Memory B cell (primary cell): Measurements from ENCODE around the gene FBXL19.

Experiments used
- ATAC-seq: fragments of 150-1000 bp; cut with Tn5 transposase; 2 replicates; pipeline ENCODE4 v1.10.0; 2021; ENCODE audit warnings: low read depth, mild to moderate bottlenecking, moderate library complexity
- DNase-seq, 2 donors: peaks; one replicate each; pipeline ENCODE4 v3.0.0; 2022; ENCODE audit warnings: low spot score in 2 of 2
- H3K27ac Mint-ChIP-seq: one replicate; pipeline ENCODE4 v1.8.0; 2022; ENCODE audit warnings: mild to moderate bottlenecking, moderate library complexity, mixed read lengths
- H3K27me3 Mint-ChIP-seq: one replicate; pipeline ENCODE4 v1.8.0; 2022; ENCODE audit warnings: mixed read lengths
- H3K36me3 Mint-ChIP-seq: one replicate; pipeline ENCODE4 v1.8.0; 2022; ENCODE audit warnings: mild to moderate bottlenecking, mixed read lengths
- H3K4me1 Mint-ChIP-seq: one replicate; pipeline ENCODE4 v1.8.0; 2022; ENCODE audit warnings: mixed read lengths
- H3K4me3 Mint-ChIP-seq: one replicate; pipeline ENCODE4 v1.8.0; 2022; ENCODE audit warnings: mild to moderate bottlenecking, moderate library complexity, mixed read lengths
- H3K9me3 Mint-ChIP-seq: one replicate; pipeline ENCODE4 v1.8.0; 2022; ENCODE audit warnings: mixed read lengths

The FBXL19 gene, protein sequence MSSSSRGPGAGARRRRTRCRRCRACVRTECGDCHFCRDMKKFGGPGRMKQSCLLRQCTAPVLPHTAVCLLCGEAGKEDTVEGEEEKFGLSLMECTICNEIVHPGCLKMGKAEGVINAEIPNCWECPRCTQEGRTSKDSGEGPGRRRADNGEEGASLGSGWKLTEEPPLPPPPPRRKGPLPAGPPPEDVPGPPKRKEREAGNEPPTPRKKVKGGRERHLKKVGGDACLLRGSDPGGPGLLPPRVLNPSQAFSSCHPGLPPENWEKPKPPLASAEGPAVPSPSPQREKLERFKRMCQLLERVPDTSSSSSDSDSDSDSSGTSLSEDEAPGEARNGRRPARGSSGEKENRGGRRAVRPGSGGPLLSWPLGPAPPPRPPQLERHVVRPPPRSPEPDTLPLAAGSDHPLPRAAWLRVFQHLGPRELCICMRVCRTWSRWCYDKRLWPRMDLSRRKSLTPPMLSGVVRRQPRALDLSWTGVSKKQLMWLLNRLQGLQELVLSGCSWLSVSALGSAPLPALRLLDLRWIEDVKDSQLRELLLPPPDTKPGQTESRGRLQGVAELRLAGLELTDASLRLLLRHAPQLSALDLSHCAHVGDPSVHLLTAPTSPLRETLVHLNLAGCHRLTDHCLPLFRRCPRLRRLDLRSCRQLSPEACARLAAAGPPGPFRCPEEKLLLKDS

DNA sequence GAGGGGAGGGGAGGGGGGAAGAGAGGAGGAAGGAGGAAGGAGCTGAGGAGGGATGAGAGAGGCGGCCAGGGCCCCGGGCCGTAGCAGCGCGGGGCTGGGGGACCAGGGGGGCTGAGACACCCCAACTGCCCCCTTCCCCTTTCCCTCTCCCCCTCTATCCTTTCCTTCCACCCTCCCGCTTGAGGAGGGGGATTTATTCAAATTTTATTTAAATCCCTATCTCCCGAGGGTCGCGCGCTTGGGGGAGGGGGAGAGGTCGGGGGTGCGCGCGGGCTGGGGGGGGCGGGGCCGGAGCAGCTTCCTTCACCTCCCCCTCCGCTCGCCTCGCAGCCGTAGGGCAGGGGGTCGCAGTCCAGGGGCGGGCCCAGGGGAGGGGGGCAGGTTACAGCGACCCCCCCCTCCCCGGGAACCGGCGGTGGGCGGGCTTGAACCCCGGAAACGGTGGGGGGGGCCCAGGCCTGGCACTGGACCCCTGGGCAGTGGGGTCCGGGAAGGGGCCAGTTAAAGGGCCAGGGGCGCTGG lies at the start of gene FBXL19:
TSS of gene FBXL19 (plus strand) at position 19 of the 522 bp plus-strand sequence. CDS start 2,183 bp downstream, outside the sequence.
- no peak for ATAC-seq
- Mint-ChIP-seq H3K27ac (peak within 1 kb of the TSS; percentile 99), H3K4me1 (peaks cover 29% of the 10 kb centered on the region), H3K9me3 (no peaks in the 10 kb centered on the region), H3K27me3 (no peaks in the 10 kb centered on the region), H3K36me3 (peaks cover 6% of the 10 kb centered on the region), H3K4me3 (peak within 1 kb of the TSS; percentile 99)
- DNase-seq, result no peak

DNA sequence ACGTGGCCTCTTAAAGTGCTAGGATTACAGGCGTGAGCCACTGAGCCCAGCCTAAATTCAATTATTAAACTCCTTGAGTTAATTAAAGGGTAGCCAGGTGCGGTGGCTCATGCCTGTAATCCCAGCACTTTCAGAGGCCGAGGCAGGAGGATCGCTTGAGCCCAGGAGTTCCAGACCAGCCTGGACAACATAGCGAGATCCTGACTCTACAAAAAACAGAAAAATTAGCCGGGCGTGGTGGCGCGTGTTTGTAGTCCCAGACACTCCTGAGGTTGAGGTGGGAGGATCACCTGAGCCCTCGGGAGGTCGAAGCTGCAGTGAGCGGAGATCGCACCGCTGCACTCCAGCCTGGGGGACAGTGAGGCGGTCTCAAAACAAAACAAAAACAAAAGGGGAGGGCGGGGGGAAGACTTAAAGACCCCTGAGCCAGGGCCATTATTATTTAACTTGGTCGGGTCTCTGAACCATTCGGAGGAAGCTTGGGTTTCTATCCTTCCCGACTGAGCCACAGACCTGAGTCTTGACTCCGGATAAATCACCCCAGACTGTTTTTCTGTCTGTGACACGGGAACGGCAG lies 49.0 kb upstream of the FBXL19 start:
- H3K4me1 Mint-ChIP-seq, result peaks cover 21% of the 10 kb centered on the region
- H3K4me3 Mint-ChIP-seq, result peak overlapping the region; percentile 96
- H3K36me3 Mint-ChIP-seq, result peaks cover 6% of the 10 kb centered on the region
- ATAC-seq (no peak), DNase-seq (peak in 1 of 2 donors; percentile 18)
- H3K27ac Mint-ChIP-seq, result peak overlapping the region; percentile 80
- no peaks in the 10 kb centered on the region for H3K9me3 Mint-ChIP-seq
- no peaks in the 10 kb centered on the region for H3K27me3 Mint-ChIP-seq

DNA sequence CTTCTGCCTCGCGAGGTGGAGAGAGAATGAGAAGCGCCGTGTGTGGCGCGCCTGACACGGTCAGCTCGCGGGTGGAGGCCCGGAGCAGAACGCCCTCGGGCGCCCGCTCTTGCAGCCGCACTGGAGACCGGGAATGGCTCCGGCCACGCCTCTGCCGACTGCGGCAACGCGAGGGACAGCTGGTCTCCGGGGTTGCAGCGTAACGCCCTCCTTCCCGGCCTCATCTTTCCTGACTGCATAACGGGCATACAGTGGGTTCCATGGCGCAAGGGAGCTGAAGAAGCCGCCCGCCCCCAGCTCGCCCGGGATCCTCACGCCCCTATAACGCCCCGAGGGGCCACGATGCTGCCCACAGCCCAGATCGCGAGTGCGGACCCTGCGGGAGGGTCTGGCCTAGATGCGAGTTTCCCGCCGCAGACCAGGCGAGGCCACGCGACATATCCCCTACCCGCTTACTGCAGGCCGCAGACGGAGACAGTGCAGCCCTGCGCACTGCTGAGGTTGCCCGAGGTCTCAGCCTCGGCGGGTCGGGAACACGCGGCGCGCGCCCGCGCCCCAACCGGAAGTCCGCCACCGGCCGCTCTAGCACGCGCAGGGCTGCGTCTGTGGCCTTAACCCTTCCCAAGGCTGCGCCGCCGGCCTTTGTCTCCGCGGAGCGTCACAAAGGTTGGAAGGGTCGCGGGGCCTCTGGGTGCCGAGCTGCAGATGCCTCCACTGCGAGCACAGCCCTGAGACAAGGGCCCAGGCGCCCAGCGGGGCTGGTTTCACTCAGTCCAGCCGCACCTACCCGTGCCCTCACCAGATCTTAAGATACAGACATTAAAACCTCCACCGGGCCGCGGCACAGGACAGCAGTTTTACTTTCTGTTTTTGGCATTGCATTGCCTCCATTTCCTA lies 48.3 kb upstream of the FBXL19 start:
- H3K4me1 Mint-ChIP-seq, result peaks cover 21% of the 10 kb centered on the region
- peak; percentile 83 to 90 for DNase-seq
- H3K27me3 Mint-ChIP-seq, result no peaks in the 10 kb centered on the region
- peak overlapping the region; percentile 96 for H3K4me3 Mint-ChIP-seq
- peak; percentile 92 for ATAC-seq
- peak overlapping the region; percentile 80 for H3K27ac Mint-ChIP-seq
- H3K9me3 Mint-ChIP-seq, result no peaks in the 10 kb centered on the region
- peaks cover 6% of the 10 kb centered on the region for H3K36me3 Mint-ChIP-seq

DNA sequence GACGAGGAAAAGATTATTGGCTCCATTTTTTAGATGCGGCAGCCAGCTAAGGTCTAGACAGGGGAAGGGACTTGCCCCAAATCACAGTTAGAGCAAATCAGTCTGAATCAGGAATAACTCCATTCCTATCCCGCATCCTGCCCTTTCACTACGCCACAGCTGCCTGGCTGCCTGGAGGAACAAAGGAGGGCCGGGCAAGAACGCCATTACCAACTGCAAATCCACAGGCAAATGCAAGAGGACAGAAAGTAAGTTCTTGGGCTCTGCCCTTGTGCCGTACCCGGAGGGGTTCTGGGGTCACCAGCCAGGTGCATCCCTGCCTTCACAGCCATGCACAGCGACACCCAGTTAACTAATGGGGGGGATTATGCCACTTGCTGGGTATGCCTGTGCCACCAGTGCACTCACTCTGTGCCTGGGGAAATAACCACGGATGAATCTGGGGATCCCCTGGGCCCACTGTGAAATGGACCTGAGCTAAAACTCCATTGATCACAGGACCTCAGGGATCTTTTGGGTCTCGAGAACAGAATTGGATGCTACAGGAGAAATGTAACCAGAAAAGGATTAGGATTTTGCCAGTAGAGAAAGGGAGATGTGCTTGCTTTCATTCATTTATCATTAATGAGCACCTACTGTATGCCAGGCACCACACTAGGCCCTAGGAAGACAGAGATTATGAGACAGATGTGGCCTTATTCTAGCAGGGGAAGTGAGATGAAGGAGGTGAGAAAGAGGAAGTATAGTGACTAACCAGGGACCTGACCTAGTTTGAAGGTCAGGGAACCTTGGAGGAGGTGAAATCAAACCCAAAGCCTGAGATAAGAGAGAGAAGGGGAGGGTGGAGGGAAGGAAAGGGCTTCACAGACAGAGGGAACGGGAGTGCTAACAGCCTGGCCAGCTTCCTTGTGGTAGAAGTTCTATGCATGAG lies 47.2 kb upstream of the FBXL19 start:
- peak; percentile 43 for ATAC-seq
- no peaks in the 10 kb centered on the region for H3K27me3 Mint-ChIP-seq
- H3K36me3 Mint-ChIP-seq, result peaks cover 6% of the 10 kb centered on the region
- no peaks in the 10 kb centered on the region for H3K9me3 Mint-ChIP-seq
- H3K27ac Mint-ChIP-seq, result peak overlapping the region; percentile 80
- peak in 1 of 2 donors; percentile 29 for DNase-seq
- H3K4me1 Mint-ChIP-seq, result peaks cover 21% of the 10 kb centered on the region
- peak overlapping the region; percentile 96 for H3K4me3 Mint-ChIP-seq

DNA sequence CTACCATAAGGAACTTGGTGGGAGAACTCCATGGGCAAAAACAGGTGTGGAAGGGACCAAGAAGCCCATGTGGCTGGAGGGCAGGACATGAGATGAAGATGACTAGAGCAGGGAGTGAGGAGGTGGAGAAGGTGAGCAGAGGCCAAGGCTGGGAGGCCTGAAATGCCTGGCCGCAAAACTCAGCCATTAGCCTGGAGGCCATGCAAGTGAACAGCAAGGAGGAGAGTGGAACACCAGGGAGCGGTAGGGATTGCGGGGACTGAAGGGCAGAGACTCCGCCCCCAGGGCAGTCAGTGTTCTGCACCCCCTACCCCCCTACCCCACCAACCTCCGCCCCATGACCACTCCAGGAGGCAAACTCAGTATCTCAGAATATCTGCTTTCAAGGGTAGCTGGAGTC lies 46.5 kb upstream of the FBXL19 start:
- no peaks in the 10 kb centered on the region for H3K9me3 Mint-ChIP-seq
- no peak for ATAC-seq

DNA sequence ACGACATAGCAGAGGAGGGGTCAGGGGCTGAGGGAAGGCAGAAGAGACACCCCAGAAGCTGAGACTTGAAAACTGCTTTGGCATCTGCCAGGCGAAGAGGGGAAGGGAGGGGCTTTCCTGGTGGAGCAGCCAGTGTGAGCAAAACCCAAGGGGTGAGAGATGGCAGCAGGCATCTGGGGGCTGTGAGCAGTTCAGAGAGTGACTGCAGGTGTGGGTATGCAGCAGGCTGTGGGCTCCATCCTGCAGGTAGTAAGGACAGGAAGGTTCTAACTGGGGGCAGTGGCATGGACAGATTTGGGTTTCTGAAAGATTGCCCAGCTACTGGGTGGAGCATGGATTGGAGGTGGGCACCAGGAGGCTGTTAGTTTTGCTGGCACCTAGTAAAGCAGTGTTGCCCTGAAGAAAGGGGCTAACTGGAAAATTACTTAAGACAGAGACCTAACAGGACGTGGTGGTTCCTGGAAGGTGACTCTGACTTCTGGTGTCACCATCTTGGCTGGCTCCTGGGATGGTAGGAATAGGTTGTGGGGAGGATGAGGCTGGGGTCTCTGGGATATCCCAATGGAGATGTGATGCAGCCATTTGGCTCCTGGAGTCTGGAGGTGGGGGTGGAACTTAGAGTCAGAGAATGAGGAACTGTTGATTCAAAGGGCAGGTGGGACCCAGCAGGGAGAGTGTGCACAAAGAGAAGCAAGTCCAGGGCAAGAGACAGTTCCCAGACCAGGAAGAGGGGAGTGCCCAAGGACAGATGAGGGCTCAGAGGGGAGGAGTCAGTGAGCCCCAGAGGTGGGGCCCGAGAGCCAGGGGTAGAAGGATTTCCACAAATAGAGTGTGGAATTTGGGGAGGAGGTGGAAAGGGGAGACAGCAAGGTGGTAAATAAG lies 40.7 kb upstream of the FBXL19 start:
- peaks cover 14% of the 10 kb centered on the region for H3K36me3 Mint-ChIP-seq
- peak overlapping the region; percentile 76 for H3K27ac Mint-ChIP-seq
- ATAC-seq (no peak), DNase-seq (no peak)
- H3K27me3 Mint-ChIP-seq, result no peaks in the 10 kb centered on the region
- H3K4me1 Mint-ChIP-seq, result peaks cover 20% of the 10 kb centered on the region
- no peak overlapping the region for H3K4me3 Mint-ChIP-seq
- H3K9me3 Mint-ChIP-seq, result no peaks in the 10 kb centered on the region

More for the DNA sequence above, 46.5 kb upstream of the FBXL19 start:
- no peaks in the 10 kb centered on the region for H3K27me3 Mint-ChIP-seq
- H3K36me3 Mint-ChIP-seq, result peaks cover 8% of the 10 kb centered on the region
- peaks cover 21% of the 10 kb centered on the region for H3K4me1 Mint-ChIP-seq
- peak overlapping the region; percentile 80 for H3K27ac Mint-ChIP-seq
- peak overlapping the region; percentile 96 for H3K4me3 Mint-ChIP-seq
- DNase-seq, result no peak

DNA sequence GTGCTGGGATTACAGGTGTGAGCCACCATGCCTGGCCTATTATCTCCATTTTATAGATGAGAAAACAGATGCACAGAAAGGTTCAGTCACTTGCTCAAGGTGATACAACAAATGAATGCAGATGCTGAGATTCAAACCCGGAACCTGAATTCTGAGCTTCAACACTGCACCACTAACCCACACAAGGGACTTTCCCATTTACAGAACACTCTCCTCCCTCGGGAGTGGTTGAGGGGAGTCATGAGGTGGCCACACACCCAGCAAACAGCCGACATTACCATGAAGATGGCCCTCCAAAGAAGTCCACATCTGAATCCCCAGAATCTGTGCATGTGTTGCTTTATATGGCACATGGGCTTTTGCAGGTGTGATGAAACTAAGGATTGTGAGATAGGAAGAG lies 38.6 kb upstream of the FBXL19 start:
- ATAC-seq (peak; percentile 99), DNase-seq (no peak)
- peak overlapping the region; percentile 86 for H3K27ac Mint-ChIP-seq
- peak overlapping the region; percentile 3 for H3K4me3 Mint-ChIP-seq
- peaks cover 20% of the 10 kb centered on the region for H3K4me1 Mint-ChIP-seq
- H3K9me3 Mint-ChIP-seq, result no peaks in the 10 kb centered on the region
- no peaks in the 10 kb centered on the region for H3K27me3 Mint-ChIP-seq
- peaks cover 20% of the 10 kb centered on the region for H3K36me3 Mint-ChIP-seq

DNA sequence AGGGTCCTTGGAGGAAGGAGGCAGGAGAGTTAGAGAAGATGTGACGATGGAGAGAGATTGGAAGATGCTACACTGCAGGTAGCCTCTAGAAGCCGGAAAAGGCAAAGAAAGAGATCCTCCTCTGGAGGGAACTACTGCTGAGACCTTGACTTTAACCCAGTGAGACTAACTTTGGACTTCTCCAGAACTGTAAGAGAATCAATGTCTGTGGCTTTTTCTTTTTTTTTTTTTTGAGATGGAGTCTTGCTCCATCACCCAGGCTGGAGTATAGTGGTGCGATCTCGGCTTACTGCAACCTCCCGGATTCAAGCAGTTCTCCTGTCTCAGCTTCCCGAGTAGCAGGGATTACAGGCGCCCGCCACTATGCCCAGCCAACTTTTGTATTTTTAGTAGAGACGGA lies 38.2 kb upstream of the FBXL19 start:
- H3K27ac Mint-ChIP-seq, result peak overlapping the region; percentile 86
- H3K36me3 Mint-ChIP-seq, result peaks cover 22% of the 10 kb centered on the region
- H3K9me3 Mint-ChIP-seq, result no peaks in the 10 kb centered on the region
- DNase-seq, result no peak
- no peaks in the 10 kb centered on the region for H3K27me3 Mint-ChIP-seq
- peaks cover 20% of the 10 kb centered on the region for H3K4me1 Mint-ChIP-seq
- H3K4me3 Mint-ChIP-seq, result peak overlapping the region; percentile 3
- peak; percentile 9 for ATAC-seq

DNA sequence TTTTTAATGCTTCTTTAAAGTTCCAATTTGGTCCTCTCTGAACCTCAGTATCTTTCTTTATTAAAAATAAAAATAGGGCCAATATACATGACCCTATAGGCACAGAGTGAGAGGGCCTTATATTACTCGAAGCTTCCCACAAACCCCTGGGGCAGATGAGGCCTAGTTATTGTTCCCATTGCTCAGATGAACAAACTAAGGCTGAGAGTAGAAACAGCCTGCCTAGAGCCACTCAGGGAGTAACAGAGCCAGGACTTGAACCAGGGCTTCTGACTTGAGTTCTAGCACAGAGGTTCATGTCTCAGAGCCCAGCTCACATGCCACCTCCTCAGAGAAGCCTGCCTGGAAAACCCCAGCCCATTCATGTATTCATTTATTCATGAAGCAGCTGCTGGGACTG lies 37.2 kb upstream of the FBXL19 start:
- peaks cover 22% of the 10 kb centered on the region for H3K36me3 Mint-ChIP-seq
- ATAC-seq, result no peak
- no peak overlapping the region for H3K4me3 Mint-ChIP-seq
- no peaks in the 10 kb centered on the region for H3K9me3 Mint-ChIP-seq
- H3K27me3 Mint-ChIP-seq, result no peaks in the 10 kb centered on the region
- no peak overlapping the region for H3K27ac Mint-ChIP-seq
- peaks cover 20% of the 10 kb centered on the region for H3K4me1 Mint-ChIP-seq
- no peak for DNase-seq

DNA sequence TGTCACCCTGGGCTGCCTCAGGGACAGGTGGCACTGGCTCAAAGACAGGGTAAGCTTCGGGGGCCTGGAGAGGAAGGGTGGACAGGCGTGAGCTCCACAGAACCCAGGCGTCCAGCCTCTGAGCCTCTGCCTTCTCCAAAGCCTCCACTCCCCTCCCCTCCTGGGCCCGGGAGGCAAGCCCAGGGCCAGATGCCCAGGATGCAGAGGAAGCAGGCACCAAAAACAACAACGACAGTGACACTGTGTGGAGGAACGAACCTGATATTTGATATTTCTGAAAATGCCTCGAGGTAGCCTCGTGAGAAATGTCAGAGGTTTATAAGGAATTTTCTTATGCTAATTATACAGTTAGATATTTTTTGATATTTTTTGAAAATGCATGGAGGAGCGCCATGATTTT lies 35.4 kb upstream of the FBXL19 start:
- peaks cover 17% of the 10 kb centered on the region for H3K36me3 Mint-ChIP-seq

DNA sequence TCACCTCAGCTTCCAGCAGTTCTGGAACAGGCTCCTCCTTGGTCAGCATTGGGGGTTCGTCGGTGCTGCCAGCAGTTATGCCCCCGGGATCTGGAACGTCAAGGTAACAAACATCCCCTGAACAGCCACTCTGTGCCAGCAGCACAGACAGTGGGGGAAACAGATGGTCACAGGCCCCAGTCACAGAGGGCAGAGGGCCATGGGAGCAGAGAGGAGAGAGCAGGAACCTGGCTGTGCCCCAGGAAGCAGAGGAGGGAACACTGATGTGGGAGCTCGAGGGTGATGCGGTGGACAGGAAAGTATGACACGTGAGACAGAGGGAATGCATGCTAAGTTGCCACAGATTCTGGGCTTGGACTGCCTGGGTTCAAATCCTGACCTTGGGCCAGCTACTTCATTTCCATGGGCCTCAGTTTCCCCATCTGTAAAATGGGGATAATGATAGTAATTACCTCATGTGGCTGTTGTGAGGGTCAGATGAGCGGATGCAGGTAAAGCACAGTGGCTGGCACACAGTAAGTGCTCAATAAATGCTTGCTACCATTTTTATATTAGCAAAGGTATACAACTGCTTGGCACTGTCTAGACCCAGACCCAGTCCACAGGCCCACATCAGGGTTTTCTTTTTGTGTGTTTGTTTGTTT lies 34.4 kb upstream of the FBXL19 start:
- H3K27ac Mint-ChIP-seq, result no peak overlapping the region

More for the DNA sequence above, 35.4 kb upstream of the FBXL19 start:
- Mint-ChIP-seq H3K27me3 (no peaks in the 10 kb centered on the region), H3K4me3 (no peak overlapping the region), H3K4me1 (peaks cover 14% of the 10 kb centered on the region), H3K9me3 (no peaks in the 10 kb centered on the region), H3K27ac (no peak overlapping the region)
- DNase-seq (no peak), ATAC-seq (no peak)

More for the DNA sequence above, 34.4 kb upstream of the FBXL19 start:
- ATAC-seq, result no peak
- Mint-ChIP-seq H3K4me3 (no peak overlapping the region), H3K4me1 (peaks cover 17% of the 10 kb centered on the region), H3K9me3 (no peaks in the 10 kb centered on the region), H3K36me3 (peaks cover 16% of the 10 kb centered on the region), H3K27me3 (no peaks in the 10 kb centered on the region)
- no peak for DNase-seq
